ENCODE results near the gene TRMT44. TPM values are rescaled to one million over a fixed set of nuclear protein-coding genes. Genes with fewer than 3 reads are reported as not detected.

The TRMT44 gene
- total and polyA plus RNA-seq, 7 donors = 2.1 to 29.1 (median 14.2) TPM

DNA sequence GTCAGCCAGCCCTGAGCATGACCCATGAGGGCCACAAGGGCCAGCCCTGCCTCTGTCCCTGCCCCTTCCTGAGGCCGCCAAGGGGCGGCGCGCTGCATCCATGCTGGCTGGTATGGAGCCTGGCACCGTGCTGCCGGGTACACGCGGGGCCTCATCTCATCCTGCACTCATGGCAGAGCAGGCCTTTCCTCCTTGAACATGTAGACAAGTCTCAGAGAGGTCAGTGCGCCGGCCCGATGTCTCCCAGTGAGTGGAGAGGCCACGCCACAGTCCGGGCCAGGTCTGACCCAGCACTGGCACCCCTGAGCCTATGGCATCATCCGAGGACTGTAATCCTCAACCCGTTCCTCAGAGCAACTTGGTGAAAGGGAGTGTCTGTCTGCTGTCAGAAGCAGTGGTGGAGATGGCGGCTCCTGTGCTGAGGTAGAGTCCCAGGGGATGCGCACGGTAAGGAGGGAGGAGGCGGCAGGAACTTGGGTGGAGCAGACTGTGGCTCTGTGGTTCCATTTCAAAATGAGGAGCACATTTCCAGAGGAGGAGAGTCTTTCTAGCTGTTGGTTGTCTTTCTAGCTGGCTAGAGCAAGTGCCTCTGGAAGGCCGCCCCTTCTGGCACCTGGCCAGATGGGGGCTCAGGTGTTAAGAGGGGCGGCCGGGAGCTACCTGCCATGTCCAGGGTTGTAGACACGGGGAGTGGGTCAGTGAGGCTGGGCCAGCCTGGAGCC lies 32.8 kb downstream of the TRMT44 start:
- H3K27ac ChIP-seq = peak overlapping the region; percentile 71 to 82 (median 80)
- DNase-seq = no peak
- WGBS, 2 donors = 89 to 91% methylated on average over 23 of the region's 23 CpGs
- intact Hi-C loops (cut with DNase I) = loop anchor here (1.0 kb wide), 1 partner anchor 33 kb away; no protein-coding TSS in a partner anchor
- no peaks in the 10 kb centered on the region for H3K9me3 ChIP-seq
- H3K4me3 ChIP-seq = no peak overlapping the region
- H3K27me3 ChIP-seq = no peaks in the 10 kb centered on the region
- H3K36me3 ChIP-seq = peaks cover 0 to 44% (median 8%) of the 10 kb centered on the region in 4 donors
- peaks cover 0 to 32% (median 29%) of the 10 kb centered on the region in 4 donors for H3K4me1 ChIP-seq
- TF ChIP-seq POLR2A (IDR thresholded peaks at IDR 0.05) (no peak), POLR2AphosphoS5 (IDR thresholded peaks at IDR 0.05) (no peak), EP300 (IDR thresholded peaks at IDR 0.05) (no peak), CTCF (IDR thresholded peaks at IDR 0.05) (no peak)

GRCh38 chr4:8473920-8474590 lies 33.5 kb downstream of the TRMT44 start:
- Histone ChIP-seq H3K4me3 (no peak overlapping the region), H3K27ac (peak overlapping the region; percentile 71 to 82 (median 80)), H3K27me3 (no peaks in the 10 kb centered on the region), H3K36me3 (peaks cover 0 to 37% (median 7%) of the 10 kb centered on the region in 4 donors), H3K4me1 (peaks cover 0 to 32% (median 29%) of the 10 kb centered on the region in 4 donors), H3K9me3 (no peaks in the 10 kb centered on the region)
- intact Hi-C loops (cut with DNase I) = loop anchor here (1.0 kb wide), 1 partner anchor 32 kb away; no protein-coding TSS in a partner anchor
- TF ChIP-seq EP300 (IDR thresholded peaks at IDR 0.05) (no peak), CTCF (IDR thresholded peaks at IDR 0.05) (no peak), POLR2A (IDR thresholded peaks at IDR 0.05) (no peak), POLR2AphosphoS5 (IDR thresholded peaks at IDR 0.05) (no peak)
- WGBS, 2 donors = 83 to 89% methylated on average over 20 of the region's 20 CpGs
- no peak for DNase-seq

DNA sequence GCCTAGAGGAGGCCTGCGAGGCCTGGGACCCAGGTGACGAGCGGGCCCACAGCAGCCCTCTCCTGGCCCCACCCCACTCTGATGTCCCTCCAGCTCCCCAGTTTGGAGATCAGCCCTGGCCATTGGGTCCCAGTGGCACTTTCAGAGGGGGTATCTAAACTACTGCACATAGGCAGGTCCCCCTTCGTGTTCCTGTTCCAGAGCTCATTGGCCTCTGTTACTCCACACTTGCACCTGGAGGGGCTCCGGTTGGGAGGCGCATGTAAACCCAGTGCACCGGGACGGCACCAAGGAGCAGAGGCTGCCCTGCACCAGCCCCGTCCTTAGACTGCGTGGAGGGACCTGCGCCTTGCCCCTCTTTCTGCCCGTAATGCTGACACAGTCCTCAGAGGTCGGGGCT lies 34.3 kb downstream of the TRMT44 start:
- WGBS, 2 donors = 96 to 98% methylated on average over 13 of the region's 13 CpGs
- no peaks in the 10 kb centered on the region for H3K27me3 ChIP-seq
- H3K36me3 ChIP-seq = peaks cover 0 to 29% (median 5%) of the 10 kb centered on the region in 4 donors
- TF ChIP-seq EP300 (IDR thresholded peaks at IDR 0.05) = no peak
- TF ChIP-seq POLR2A (IDR thresholded peaks at IDR 0.05) = no peak
- no peak for TF ChIP-seq CTCF (IDR thresholded peaks at IDR 0.05)
- no peak for TF ChIP-seq POLR2AphosphoS5 (IDR thresholded peaks at IDR 0.05)
- no peak overlapping the region for H3K4me3 ChIP-seq
- H3K4me1 ChIP-seq = peaks cover 0 to 32% (median 29%) of the 10 kb centered on the region in 4 donors
- H3K9me3 ChIP-seq = no peaks in the 10 kb centered on the region
- peak overlapping the region in 2 of 4 donors; percentile 80 to 82 for H3K27ac ChIP-seq
- DNase-seq = no peak
- intact Hi-C loops (cut with DNase I) = no loop called here

- intact Hi-C loops (cut with DNase I) = no loop called here
- H3K27me3 ChIP-seq = no peaks in the 10 kb centered on the region
- no peaks in the 10 kb centered on the region for H3K9me3 ChIP-seq
- no peak overlapping the region for H3K27ac ChIP-seq
- 92 to 94% methylated on average over 29 of the region's 29 CpGs for whole genome bisulfite sequencing, 2 donors
- peaks cover 0 to 32% (median 29%) of the 10 kb centered on the region in 4 donors for H3K4me1 ChIP-seq
- no peak for DNase-seq
- peaks cover 0 to 27% (median 5%) of the 10 kb centered on the region in 4 donors for H3K36me3 ChIP-seq
- TF ChIP-seq CTCF (IDR thresholded peaks at IDR 0.05) (no peak), POLR2AphosphoS5 (IDR thresholded peaks at IDR 0.05) (no peak)
- H3K4me3 ChIP-seq = no peak overlapping the region
Observed at GRCh38 chr4:8475751-8476575, 35.4 kb downstream of the TRMT44 start.
